ENCODE data around the gene RBM8A. TPM values are rescaled to one million over a fixed set of nuclear protein-coding genes. Genes with fewer than 3 reads are reported as not detected.

The RBM8A gene
- total RNA-seq = 222 and 239 TPM in 2 replicates

DNA sequence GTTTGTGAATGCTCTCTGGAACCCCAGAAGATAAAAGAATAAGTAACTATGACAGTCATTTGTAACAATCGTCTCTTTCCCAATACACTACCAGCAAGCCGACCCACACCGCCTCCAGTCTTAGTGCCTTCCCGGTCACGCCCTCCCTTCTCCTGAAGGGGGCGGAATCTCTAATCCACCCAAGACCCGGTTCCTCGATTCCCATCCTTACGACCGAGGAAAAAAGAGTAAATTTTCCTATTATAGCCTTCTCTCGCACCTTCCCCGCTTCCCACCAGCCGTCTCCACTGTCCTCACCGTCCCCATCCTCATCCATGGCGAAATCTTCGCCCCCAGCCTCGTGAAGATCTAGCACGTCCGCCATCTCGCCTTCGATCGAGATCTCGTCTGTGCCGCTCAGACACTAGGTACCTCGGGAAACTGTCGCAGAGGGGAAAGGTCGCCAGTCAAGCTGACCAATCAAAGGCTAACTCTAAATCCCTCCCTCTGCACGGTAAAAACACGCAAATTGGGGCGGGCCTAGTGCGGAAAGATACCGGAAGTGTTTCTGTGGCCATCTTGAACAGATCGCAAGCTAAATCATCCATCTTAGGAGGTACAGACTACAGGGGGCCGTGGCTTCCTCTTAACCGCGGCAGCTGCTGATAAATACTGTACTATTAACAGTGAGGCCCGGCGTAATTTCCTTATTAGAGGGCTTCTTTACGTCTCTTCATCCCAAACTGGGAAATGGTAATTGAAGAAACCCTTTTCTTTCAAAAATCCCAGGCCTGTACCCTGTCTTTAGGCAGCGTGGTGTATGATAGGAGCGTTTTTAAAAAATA, at the start of gene RBM8A:
Gene RBM8A (minus strand): TSS at position 422 of the 824 bp plus-strand sequence. CDS start 58 bp downstream, at position 364.

DNA sequence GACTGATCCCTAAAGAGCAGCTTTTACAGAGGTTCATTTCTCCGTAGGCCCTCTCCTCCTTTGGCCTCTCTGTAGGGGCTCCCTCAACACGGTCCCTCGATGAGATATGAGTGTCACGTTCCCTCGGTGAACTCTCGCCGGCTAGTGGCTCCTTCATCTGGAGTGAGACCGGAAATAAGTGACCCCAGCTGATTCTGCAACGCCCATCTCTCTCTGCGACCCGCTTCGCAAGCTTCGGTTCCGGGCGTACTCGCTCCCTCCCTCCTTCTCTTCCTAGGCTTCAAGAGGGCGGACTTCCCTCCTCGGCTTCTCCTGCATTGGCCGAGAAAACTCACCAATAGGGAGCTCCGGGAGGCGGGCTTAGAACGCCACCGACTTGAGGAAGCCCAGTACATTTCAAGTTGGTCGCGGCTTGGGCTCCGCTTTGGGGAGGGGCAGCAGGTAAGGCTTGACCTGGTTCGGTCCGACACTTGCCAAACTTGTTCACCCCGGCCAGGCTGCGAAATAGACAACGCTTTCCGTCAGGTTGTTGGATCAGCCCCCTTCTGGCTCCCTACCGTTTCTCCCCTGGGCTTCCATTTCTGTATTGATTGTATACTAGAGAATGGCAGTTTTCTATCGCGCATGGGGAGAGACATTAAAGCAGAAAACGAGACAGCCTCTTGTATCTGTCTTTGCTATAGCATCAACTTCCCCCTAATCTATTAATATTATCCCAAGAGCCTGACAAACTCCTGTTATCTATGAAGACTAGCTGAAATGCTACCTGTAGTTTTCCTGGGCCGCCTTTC, 37.2 kb upstream of the RBM8A start, which contains the start of the genes ANKRD34A and POLR3GL:
Gene ANKRD34A (minus strand): TSS at position 248 of the 791 bp plus-strand sequence. CDS start 2,816 bp downstream, outside the sequence.
Gene POLR3GL (plus strand): TSS at position 363 of the 791 bp plus-strand sequence. CDS start 10,176 bp downstream, outside the sequence.

GRCh38 chr1:145957443-145958319, 30.4 kb upstream of the RBM8A start, which contains the start of gene LIX1L:
Gene LIX1L, minus strand, starts transcription at chr1:145958017. Its CDS starts 90 bp downstream, at chr1:145957927.

DNA sequence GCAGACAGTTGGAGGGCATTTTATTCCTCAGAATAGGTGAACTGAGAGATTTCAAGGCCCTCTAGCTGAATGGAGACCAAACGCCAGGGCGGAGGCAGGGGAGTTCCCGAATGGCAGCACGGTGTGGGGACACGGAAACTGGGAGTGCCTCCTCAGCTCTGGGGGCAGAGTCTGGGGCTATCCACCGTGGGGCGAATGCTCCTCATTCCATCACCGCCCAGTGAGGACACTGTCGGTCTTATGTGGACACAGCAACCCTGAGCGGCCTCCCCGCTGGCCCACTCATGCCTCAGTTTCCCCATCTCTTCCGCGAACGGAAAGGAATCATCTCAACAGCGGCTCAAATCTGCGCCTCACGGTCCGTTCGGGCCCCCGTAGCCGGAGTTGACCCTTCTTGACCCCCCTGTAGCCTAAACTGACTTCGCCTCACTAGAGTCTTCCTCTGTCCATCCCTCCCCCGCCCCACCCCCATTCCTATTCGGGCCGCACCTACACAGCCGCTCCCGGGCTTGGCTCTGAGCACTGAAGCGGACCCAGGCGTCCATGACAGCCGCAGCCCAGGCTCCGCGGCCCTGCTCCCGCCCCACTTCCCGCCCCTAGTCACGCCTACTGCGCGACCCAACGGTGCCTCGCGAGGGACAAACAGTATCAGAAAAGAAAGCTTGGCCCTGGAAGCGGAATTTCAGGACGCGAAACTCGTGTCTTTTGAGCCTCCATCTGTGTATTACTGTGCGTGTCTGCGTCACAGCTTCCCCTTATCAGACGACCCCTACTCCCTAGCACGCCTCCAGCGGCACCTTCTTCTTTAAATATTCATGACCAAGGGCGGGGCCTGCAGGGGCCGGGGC, 8.9 kb downstream of the RBM8A start, which contains the start of gene PEX11B:
Gene PEX11B (minus strand): TSS at position 574 of the 848 bp plus-strand sequence. CDS start 29 bp downstream, at position 545.

GRCh38 chr1:145885738-145886287, 41.5 kb downstream of the RBM8A start, which contains the start of gene ANKRD35:
Gene ANKRD35, minus strand, starts transcription at chr1:145885866. Its CDS starts 108 bp downstream, at chr1:145885758.

Other genes starting within 250 kb of the RBM8A start
- not detected in 2 replicates for gene PDZK1, start 220.1 kb downstream of the RBM8A start, total RNA-seq
- not detected in 2 replicates for gene CD160, start 208.0 kb downstream of the RBM8A start, total RNA-seq
- gene RNF115, start 103.4 kb downstream of the RBM8A start, total RNA-seq = 10.4 and 12.3 TPM in 2 replicates
- gene POLR3C, start 103.3 kb downstream of the RBM8A start, total RNA-seq = 27.9 and 33.9 TPM in 2 replicates
- gene NUDT17, start 81.9 kb downstream of the RBM8A start, total RNA-seq = 2.1 and 2.9 TPM in 2 replicates
- gene PIAS3, start 68.4 kb downstream of the RBM8A start, total RNA-seq = 4.1 and 4.2 TPM in 2 replicates
- gene ANKRD35, start 41.6 kb downstream of the RBM8A start, total RNA-seq = 0.32 and 0.46 TPM in 2 replicates
- gene ITGA10, start 17.4 kb downstream of the RBM8A start, total RNA-seq = 7.8 and 10.7 TPM in 2 replicates
- gene PEX11B, start 8.8 kb downstream of the RBM8A start, total RNA-seq = 27.3 and 40.1 TPM in 2 replicates
- 17.3 and 20.1 TPM in 2 replicates for gene LIX1L, start 30.5 kb upstream of the RBM8A start, total RNA-seq
- gene ANKRD34A, start 37.1 kb upstream of the RBM8A start, total RNA-seq = 0.15 and 0.32 TPM in 2 replicates
- 12.3 and 18.8 TPM in 2 replicates for gene POLR3GL, start 37.2 kb upstream of the RBM8A start, total RNA-seq
- gene TXNIP, start 69.1 kb upstream of the RBM8A start, total RNA-seq = 19.5 and 98.6 TPM in 2 replicates
- gene HJV, start 94.3 kb upstream of the RBM8A start, total RNA-seq = not detected in 2 replicates
- 0.65 and 0.91 TPM in 2 replicates for gene NBPF10, start 217.3 kb upstream of the RBM8A start, total RNA-seq

Measured in epithelial cell of umbilical artery (primary cell).